NCI-H1417 (cell line): ENCODE data around the gene C17orf107.
"Not testable (repeated sequence)": the region's sequence is repeated elsewhere in the genome, so short reads cannot be mapped to it uniquely, and the experiment has no call there.

Experiments
- DNase-seq, 3 experiments: peaks; one replicate each; lab custom pipeline; 2025; lab: John Stamatoyannopoulos, UW

C17orf107 gene

DNA sequence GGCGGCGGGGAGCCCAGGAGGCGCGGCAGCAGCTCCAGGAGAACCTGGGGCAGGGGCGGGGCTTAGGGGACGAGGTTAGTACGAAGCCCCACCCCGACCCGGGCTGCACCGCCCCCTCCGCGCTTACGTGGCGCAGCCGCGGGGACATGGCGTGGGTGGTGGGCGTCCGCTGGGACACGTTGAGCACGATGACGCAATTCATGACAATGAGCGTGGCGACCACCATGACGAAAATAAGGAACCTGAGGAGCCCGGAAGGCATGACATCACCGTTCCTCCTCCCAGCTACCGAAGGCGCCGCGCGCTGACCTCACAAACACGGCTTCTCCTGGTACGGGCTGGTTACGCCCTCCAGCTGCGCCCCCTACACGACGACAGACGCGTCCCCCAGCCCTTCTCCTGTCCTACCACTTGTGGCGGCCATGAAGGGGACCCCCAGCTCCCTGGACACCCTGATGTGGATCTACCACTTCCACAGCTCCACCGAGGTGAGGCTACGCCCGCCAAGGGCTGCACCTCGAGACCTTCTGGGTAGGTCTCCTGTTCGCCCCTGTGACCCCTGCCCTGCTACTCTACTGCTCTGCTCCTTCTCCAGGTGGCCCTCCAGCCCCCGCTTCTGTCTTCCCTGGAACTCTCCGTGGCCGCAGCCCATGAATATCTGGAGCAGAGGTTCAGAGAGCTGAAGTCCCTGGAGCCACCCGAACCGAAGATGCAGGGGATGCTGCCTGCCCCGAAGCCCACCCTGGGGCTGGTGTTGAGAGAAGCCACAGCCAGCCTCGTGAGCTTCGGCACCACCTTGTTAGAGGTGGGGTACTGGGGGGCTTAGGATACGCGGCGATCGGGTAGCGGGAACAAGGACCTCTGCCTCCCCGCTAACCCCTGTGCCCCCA lies at the start of gene C17orf107:
Gene C17orf107, plus strand, starts transcription at position 196 of the 890 bp plus-strand sequence. Its CDS starts 227 bp downstream, at position 423.
- peak in 1 of 3 experiments; percentile 13 for DNase-seq

DNA sequence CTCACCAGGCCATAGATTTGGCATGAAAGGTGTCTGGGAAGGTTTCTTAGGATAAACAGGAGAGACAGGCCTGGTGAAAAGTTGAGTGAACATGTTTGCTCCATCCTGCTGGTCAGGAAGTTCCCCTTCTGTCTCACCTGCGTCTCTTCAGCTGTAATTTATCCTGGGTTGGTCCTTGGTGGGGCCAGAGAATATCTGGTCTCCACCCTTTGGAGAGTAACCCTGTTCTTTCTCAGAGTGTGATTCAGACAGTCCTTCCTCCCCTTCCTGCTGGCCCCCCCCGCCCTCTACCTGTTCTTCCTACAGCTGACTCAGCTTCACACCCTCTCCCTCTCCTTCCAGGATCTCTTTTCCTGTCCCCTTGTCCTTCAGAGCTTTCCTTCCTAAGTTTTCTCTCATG lies 49.1 kb upstream of the C17orf107 start:
- DNase-seq = no peak

DNA sequence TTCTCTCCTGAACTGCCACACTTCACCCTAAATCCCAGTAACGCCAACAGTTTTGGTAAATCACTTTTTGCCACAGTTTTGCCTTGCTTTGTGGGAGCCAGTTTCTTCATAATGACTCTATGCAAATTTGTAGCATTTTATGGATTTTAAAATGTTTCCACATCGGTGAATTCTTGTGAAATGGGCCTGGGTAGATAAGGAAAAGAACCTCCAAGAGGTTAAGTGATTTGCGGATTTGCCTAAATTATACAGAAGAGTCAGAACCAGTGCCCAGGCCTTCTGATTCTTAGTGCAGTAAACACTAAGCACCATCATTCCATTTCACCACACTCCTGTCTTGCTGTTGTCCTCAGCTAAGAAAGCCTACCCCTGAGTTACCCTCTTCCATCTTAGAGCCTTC lies 48.3 kb upstream of the C17orf107 start:
- DNase-seq = no peak

DNA sequence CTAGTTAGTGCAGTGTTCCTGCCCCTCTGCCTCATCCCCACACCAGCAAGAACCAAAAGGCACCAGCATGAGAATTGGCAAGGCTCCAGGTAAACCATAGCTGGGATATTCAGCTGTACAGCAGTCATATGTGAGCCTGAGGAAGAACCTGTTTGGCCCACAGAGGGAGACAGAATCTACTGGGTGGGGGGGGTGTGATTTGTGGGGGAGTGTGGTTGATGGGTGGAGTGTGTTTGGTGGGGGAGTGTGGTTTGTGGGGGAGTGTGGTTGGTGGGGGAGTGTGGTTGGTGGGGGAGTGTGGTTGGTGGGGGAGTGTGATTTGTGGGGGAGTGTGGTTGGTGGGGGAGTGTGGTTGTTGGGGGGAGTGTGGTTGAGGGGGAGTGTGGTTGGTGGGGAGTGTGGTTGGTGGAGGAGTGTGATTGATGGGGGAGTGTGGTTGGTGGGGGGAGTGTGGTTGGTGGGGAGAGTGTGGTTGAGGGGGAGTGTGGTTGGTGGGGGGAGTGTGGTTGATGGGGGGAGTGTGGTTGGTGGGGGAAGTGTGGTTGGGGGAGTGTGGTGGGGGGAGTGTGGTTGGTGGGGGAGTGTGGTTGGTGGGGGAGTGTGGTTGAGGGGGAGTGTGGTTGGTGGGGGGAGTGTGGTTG lies 46.6 kb upstream of the C17orf107 start:
- DNase-seq = no peak

DNA sequence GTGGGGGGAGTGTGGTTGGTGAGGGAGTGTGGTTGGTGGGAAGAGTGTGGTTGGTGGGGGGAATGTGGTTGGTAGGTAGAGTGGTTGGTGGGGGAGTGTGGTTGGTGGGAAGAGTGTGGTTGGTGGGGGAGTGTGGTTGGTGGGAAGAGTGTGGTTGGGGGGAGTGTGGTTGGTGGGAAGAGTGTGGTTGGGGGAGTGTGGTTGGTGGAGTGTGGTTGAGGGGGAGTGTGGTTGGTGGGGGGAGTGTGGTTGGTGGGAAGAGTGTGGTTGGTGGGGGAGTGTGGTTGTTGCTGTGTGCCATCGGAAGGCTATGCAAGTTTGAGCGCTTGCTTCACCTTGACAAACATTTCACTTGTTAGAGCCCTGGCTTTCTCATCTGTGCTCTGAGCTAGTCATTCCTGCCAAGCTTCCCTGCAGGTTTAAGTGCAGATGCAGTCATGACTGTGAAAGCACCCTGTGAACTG lies 46.1 kb upstream of the C17orf107 start:
- DNase-seq = no peak

DNA sequence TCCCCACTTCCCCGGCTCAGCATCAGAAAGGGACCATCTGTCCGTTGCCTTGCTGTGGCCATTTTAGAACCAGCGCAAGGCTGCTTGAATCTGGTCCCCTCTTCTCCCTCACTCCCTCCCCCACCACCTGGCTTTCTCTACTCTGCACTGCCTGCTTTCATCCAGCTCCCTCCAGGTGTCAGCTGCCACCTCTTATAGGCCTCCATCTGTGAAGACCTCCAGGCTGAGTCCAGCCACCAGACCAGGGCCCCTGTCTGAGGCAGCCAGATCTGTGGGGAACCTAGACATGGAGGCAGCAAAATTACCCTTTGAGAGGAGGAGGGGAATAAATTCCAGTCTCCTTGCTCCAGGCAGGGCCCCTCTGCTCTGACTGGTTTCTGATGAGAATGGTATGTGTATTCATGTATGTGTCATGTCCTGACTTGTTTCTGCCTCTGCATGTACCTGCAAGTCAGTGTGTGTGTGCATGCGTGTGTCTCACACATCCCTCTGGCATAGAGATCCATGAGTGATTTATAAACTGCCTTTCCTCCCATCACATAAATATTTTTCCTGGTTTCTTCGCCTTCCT lies 45.1 kb upstream of the C17orf107 start:
- DNase-seq = peak; percentile 32 to 64 (median 32)

DNA sequence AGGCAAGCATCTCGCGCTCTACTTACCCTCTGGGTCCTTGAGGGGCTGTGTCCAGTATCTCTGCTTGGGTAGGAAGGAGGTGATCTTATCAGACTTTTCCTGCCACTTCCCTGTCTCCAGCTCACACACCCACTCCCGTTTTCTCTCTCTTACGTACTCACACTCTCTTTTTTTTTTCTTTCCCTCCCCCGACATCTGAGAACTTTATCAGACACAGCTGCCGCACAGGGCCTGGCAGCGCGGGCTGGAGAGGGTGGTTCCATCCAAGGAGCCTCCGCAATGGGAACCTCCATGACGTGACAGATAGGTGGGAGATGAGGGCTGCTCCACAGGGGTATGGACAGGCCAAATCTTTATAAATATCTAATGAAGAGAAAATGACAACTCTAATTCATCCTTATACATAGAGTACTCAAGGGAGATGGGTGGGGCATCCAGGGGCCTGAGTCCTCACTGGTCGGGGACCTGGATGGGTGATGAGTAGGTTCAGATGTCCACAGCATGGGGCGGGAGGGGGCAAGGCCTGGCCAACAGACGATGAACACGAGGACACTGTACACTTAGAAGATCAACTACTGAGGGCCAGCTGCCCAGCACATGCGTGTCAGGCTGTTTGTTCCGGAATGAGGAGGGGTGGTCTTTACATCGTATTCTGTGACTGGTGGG lies 42.9 kb upstream of the C17orf107 start:
- DNase-seq = no peak

DNA sequence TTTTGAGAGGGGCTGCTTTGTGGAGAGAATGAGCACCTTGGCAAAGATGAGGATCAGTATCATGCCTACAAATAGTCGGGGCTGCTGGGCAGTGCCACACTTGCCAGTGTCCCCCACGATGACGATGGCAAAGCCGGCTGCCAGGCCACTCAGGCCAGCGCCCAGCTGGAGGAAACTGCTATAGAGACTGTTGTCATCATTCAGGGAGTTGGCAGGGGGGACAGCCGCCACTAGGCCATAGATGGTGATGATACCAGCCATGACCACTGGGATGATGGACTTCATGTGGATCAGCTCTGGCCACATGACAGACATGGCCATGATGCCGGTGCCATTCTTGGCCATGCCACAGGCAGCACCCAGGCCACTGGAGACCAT lies 42.4 kb upstream of the C17orf107 start:
- DNase-seq = no peak

DNA sequence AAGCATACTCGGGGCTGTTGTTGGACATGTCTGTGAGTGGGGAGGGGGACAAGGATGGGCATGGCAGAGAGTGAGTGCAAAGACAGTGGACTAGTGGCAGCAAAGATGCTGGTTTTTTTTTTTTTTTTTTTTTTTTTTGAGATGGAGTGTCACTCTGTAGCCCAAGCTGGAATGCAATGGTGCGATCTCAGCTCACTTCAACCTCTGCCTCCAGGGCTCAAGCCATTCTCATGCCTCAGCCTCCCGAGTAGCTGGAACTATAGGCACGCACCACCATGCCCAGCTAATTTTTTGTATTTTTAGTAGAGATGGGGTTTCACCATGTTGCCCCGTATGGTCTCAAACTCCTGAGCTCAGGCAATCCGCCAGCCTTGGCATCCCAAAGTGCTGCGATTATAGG lies 42.0 kb upstream of the C17orf107 start:
- not testable (repeated sequence) for DNase-seq

DNA sequence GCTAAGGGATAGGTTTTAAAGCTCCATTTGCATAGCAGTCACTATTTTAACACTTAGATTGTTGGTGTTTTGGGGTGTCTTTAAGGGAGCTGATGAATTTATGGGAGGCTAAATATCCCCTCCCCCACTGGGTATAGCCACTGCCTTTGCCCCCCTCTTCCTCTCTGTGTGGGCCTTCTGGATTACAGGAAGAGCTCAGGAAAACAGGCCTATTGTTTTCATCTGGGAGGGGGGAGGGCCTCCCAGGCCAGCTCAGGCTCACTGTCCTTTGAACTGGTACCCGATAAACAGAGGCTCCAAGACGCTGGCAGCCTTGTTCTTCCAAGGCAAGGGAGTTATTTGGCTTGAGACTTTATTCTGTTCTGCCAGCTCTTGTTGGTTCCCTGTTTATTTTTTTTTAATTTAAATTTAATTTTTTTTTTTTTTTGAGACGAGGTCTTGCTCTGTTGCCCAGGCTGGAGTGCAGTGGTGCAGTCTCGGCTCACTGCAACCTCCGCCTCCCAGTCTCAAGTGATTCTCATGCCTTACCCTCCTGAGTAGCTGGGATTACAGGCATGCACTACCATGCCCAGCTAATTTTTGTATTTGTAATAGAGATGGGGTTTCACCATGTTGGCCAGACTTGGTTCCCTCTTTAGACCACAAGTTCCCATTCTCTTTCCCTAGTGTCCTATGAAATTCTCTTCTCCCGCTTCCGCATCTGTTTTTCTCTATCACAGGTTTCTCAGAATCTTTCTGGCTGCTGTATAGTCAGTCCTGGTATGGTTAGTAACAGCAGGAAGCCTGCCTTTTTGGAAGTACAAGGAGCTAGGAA lies 41.1 kb upstream of the C17orf107 start:
- peak in 2 of 3 experiments; percentile 23 to 42 for DNase-seq

DNA sequence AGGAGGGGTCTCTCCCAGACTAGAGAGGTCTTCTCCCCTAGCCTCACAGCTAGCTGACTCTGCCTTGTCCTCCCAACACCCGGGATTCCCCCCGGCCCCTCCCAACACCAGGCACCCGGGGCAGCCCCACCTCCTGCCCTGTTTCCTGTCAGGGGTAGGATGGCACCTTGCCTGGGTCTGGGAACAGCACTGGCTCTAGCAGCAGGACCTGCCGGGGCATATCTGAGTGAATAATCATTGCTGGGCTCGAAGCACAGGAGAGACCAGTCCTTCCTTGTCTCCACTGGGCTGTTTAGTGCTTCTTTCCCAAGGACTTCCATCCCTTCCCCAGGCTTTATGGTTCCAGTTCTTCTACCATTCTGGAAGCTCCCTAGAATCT lies 40.5 kb upstream of the C17orf107 start:
- DNase-seq = no peak

DNA sequence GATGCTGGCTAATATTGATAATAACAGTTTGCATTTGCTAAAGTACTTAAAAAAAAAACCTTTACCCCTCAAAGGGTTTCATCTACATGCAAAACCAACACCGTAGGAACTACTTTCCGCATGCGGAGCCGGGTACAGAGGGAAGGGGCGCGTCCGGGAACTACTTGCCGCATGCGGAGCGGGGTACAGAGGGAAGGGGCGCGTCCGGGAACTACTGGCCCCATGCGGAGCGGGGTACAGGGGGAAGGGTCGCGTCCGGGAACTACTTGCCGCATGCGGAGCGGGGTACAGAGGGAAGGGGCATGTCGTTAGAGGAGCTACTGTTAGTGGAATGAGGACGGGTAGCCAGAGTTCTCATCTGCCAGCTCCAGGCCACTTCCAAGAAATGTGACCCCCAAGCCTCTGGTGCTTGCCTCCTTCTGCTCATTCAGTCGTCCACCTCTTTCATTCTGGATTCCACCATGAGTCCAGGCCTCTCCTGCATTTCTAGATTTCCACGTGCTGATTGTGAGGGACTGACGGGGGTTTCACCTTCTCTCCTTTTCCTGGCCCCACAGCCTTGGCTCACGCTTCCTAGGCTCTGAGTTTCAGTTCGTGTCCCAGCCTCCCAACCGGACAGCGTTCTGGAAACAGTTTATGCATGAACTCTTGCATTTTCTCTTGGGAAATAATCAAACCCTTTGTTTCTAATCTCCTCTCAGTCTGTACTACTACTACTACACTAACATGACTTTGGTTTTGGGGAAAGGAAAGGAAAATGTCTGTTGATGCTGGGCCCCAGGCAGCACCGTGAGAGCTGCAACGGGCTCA lies 39.3 kb upstream of the C17orf107 start:
- no peak for DNase-seq

DNA sequence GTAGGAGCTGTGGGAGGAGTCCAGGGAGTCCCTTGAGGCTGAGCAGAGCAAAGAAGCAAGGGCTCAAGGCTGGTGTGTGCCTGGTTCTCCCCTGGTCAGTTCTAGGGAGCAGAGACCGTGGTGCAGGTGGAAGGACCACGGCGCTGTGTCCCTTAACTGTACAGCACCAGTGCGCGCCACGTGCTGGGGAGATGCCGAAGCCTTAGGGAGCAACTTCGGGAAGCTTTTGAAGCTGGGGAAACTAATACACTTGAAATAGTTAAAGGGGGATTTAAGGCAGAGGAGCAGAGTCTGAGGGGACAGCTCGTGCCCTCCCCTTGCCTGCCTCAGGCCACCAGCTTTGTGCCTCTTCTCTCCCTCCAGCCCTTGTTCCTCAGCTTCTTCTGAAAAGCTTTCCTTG lies 38.7 kb upstream of the C17orf107 start:
- no peak for DNase-seq

DNA sequence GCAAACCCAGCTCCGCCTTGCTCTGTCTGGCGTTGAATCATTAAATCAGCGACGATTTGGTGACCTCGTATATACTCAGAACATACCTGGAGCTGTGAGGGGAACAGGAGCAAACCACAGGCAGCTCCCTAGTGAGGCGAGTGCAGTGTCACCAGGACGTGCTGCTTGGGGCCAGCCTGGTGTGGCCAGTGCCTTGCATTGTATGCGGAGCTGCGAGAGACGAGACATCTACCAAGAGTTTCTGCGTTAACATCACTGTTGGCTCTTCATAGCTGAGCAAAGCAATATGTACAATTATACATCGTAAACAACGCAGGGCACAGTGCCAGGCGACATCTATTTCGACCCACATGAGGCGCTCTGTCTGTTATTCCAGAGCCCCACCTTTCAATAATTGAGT lies 38.3 kb upstream of the C17orf107 start:
- no peak for DNase-seq

DNA sequence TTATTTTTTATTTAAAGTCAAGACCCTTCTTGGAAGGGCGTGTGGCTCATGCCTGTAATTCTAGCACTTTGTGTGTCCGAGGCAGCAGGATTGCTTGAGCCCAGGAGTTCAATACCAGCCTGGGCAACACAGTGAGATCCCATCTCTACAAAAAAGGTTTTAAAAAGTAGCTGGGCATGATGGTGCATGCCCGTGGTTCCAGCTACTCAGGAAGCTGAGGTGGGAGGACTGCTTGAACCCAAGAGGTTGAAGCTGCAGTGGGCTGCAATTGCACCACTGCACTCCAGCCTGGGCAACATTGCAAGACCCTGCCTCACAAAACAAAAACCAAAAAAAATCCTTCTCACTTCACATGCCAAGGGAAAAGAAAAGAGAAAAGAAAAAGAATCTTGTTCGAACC lies 36.6 kb upstream of the C17orf107 start:
- no peak for DNase-seq

DNA sequence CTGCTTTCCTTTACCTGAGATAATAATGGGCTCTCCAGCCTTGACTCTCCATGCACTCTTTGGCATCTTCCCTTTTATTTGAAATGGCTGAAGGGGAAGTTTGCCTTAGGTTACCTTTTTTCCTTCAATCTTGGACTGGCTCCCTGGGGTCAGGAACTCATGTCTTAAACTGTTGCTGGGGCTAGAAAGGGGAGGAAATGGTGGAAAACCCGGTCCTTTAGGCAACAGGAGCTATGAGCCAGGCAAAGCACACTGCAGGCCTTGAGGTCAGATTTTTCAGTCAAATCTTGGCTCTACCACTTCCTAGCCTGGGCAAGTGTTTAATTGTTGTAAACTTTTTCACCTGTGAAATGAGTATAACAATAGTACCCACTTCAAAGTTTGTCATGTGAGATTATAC lies 36.0 kb upstream of the C17orf107 start:
- no peak for DNase-seq

DNA sequence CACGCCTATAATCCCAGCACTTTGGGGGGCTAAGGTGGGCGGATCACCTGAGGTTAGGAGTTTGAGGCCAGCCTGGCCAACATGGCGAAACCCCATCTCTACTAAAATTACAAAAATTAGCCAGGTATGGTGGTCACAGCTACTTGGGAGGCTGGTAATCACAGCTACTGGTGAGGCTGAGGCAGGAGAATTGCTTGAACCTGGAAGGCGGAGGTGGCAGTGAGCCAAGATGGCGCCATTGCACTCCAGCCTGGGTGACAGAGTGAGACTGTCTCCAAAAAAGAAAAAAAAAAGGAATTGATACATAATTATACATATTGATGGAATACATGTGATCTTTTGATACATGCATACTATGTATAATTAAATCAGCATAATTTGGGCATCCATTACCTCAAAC lies 31.8 kb upstream of the C17orf107 start:
- DNase-seq = not testable (repeated sequence)

DNA sequence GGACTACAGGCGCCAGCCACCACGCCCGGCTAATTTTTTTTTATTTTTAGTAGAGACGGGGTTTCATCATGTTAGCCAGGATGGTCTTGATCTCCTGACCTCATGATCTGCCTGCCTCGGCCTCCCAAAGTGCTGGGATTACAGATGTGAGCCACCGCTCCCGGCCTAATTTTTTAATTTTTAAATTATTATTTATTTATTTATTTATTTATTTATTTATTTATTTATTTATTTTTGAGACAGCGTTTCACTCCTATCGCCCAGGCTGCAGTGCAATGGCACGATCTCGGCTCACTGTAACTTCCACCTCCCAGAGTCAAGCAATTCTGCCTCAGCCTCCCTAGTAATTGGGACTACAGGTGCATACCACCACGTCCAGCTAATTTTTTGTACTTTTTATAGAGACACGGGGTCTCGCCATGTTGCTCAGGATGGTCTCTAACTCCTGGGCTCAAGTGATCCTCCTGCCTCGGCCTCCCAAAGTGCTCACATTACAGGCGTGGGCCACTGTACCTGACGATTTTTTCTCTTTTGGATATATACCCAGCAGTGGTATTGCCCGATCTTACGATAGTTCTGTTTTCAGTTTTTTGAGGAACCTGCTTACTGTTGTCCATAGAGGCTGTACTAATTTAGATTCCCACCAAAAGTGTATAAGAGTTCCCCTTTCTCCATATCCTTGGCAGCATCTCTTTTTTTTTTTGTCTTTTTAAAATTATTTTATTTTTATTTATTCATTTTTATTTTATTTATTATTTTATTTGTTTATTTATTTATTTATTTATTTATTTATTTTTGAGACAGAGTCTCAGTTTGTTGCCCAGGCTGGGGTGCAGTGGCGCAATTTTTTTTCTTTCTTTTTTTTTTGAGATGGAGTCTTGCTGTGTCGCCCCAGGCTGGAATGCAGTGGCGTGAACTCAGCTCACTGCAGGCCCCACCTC lies 30.0 kb upstream of the C17orf107 start:
- DNase-seq = not testable (repeated sequence)

DNA sequence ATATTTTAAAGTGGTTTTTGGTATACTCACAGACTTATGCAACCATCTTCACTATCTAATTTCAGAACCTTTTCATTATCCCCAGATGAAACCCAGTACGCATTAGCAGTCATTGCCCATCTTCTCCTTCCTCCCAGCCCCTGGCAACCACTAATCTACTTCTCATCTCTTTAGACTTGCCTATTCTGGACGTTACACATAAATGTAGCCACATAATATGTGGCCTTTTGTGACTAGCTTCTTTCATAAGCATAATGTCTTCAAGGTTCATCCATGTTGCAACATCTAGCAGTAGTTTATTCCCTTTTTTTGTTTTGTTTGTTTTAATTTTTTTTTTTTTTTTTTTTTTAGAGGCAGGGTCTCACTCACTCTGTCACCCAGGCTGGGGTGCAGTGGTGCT lies 28.5 kb upstream of the C17orf107 start:
- no peak for DNase-seq

DNA sequence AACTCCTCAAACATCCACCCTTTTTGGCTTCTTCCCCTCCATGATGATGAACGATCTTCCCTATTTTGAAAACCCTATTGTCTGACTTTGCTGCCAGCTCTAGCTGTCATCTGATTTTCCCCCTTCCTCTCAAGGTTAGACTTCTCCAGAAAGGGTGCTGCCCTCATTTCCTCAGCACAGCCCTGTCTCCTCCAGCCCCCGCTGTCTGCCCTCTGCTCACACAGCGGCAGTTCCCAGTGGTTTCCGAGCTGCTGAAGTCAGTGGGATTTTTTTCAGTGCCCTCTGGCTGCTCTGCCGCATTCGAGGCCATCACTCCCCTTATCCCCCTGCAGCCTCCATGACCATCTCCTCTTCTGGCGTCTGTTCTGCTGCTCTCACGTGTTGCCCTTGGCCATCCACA lies 26.6 kb upstream of the C17orf107 start:
- no peak for DNase-seq
